ENCODE data around the gene MRAS. TPM values are rescaled to one million over a fixed set of nuclear protein-coding genes. Genes with fewer than 3 reads are reported as not detected.
"Not testable (repeated sequence)": the region's sequence is repeated elsewhere in the genome, so short reads cannot be mapped to it uniquely, and the experiment has no call there.

Gene MRAS
- total RNA-seq, 1 donor from 2014 or later = 5.9 TPM

DNA sequence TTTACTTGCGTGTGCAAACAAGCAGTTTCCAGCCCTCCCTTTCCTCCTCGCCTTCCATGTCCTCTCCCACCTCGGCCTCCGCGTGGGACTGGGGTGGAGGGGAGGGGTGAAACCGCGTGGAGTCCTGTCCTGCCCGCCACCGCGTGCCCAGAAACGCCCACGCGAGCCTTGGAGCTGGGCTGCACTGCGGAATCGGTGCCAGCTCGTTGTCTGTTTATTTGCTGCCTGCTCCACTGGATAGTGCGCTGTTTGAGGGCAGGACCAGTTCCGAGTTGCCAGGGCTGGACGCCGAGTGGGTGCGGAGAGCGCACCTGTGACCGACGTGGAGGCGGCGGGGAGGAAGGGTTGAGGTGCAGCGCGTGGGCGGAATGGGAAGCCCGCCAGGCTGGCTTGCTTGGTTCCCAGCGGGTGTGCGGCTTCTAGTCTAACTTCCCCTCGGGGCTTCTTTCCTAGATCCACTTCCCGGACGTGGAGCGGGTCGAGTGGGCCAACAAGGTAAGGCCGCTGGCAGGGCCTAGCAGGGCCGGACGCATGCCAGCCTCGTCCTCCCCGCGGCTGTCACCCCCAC, 103.3 kb downstream of the MRAS start:
- Mint-ChIP-seq H3K4me1 (ENCODE audit: unreplicated experiment) (no peaks in the 10 kb centered on the region), H3K9me3 (ENCODE audit: unreplicated experiment) (no peaks in the 10 kb centered on the region), H3K27ac (ENCODE audit: unreplicated experiment) (no peak overlapping the region), H3K4me3 (ENCODE audit: unreplicated experiment) (no peak overlapping the region), H3K27me3 (ENCODE audit: unreplicated experiment) (peaks cover 13% of the 10 kb centered on the region), H3K36me3 (ENCODE audit: low read depth, unreplicated experiment) (no peaks in the 10 kb centered on the region)
- TF ChIP-seq, protein P1, sequence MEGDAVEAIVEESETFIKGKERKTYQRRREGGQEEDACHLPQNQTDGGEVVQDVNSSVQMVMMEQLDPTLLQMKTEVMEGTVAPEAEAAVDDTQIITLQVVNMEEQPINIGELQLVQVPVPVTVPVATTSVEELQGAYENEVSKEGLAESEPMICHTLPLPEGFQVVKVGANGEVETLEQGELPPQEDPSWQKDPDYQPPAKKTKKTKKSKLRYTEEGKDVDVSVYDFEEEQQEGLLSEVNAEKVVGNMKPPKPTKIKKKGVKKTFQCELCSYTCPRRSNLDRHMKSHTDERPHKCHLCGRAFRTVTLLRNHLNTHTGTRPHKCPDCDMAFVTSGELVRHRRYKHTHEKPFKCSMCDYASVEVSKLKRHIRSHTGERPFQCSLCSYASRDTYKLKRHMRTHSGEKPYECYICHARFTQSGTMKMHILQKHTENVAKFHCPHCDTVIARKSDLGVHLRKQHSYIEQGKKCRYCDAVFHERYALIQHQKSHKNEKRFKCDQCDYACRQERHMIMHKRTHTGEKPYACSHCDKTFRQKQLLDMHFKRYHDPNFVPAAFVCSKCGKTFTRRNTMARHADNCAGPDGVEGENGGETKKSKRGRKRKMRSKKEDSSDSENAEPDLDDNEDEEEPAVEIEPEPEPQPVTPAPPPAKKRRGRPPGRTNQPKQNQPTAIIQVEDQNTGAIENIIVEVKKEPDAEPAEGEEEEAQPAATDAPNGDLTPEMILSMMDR (IDR thresholded peaks at IDR 0.05; ENCODE audit: unreplicated experiment) = no peak
- no peak for DNase-seq (ENCODE audit: low spot score)

DNA sequence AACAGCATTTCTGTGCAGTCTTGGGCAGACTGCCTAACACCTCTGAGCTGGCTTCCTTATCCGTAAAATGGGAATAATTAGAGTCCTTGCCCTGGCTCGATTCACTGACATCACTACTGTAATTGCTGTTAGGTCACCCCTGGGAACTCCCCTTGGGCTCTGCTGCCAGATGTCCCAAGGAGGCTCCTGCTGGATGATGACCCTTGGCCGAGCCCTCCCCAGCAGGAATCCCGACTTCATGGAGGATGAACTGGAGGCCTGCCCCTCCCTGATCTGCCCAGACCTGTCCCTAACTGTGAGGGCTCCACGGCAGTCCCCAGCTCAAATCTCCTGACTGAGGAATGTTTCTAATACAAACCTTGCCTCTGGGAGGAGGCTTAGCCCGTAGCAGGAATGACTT, 104.1 kb downstream of the MRAS start:
- no peaks in the 10 kb centered on the region for H3K36me3 Mint-ChIP-seq (ENCODE audit: low read depth, unreplicated experiment)
- H3K27ac Mint-ChIP-seq (ENCODE audit: unreplicated experiment) = no peak overlapping the region
- H3K4me1 Mint-ChIP-seq (ENCODE audit: unreplicated experiment) = no peaks in the 10 kb centered on the region
- H3K4me3 Mint-ChIP-seq (ENCODE audit: unreplicated experiment) = no peak overlapping the region
- peaks cover 11% of the 10 kb centered on the region for H3K27me3 Mint-ChIP-seq (ENCODE audit: unreplicated experiment)
- TF ChIP-seq, protein P1 (IDR thresholded peaks at IDR 0.05; ENCODE audit: unreplicated experiment) = no peak
- no peak for DNase-seq (ENCODE audit: low spot score)
- H3K9me3 Mint-ChIP-seq (ENCODE audit: unreplicated experiment) = no peaks in the 10 kb centered on the region

DNA sequence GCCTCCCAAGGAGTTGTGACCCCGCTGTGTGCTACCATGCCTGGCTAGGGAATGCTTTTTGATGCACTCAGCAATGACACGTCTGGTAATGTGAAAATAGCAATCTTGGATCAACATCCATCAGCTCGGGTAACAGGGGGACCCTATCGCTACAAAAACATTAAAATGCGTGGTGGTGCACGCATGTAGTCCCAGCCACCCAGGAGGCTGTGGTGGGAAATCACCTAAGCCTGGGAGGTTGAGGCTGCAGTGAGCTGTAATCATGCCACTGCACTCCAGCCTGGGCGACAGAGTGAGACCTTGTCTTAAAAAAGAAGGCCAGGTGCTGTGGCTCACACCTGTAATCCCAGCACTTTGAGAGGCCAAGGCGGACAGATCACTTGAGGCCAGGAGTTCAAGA, 105.6 kb downstream of the MRAS start:
- H3K4me3 Mint-ChIP-seq (ENCODE audit: unreplicated experiment); H3K36me3 Mint-ChIP-seq (ENCODE audit: low read depth, unreplicated experiment); H3K9me3 Mint-ChIP-seq (ENCODE audit: unreplicated experiment); H3K27ac Mint-ChIP-seq (ENCODE audit: unreplicated experiment); DNase-seq (ENCODE audit: low spot score); H3K4me1 Mint-ChIP-seq (ENCODE audit: unreplicated experiment): not testable (repeated sequence)
- peaks cover 18% of the 10 kb centered on the region for H3K27me3 Mint-ChIP-seq (ENCODE audit: unreplicated experiment)

Other genes starting within 250 kb of the MRAS start
- gene DZIP1L, start 233.0 kb upstream of the MRAS start, total RNA-seq (ENCODE audit: unreplicated experiment) = 7.7 TPM
- not detected for gene A4GNT, start 216.2 kb upstream of the MRAS start, total RNA-seq (ENCODE audit: unreplicated experiment)
- gene DBR1, start 173.7 kb upstream of the MRAS start, total RNA-seq (ENCODE audit: unreplicated experiment) = 15.7 TPM
- 39.6 TPM for gene ARMC8, start 161.3 kb upstream of the MRAS start, total RNA-seq (ENCODE audit: unreplicated experiment)
- not detected for gene NME9, start 18.7 kb upstream of the MRAS start, total RNA-seq (ENCODE audit: unreplicated experiment)
- not detected for gene ESYT3, start 86.0 kb downstream of the MRAS start, total RNA-seq (ENCODE audit: unreplicated experiment)
- 12.3 TPM for gene CEP70, start 245.7 kb downstream of the MRAS start, total RNA-seq (ENCODE audit: unreplicated experiment)

All from endothelial cell (in vitro differentiated cells).